HCT116 (cell line): ENCODE data around the gene CAPN13. TPM values are rescaled to one million over a fixed set of nuclear protein-coding genes. Genes with fewer than 3 reads are reported as not detected.

Experiments
- ATAC-seq: fragments of 200-7000 bp; cut with Tn5 transposase; 2 replicates; pipeline ENCODE4 v1.9.1; 2020; ENCODE audit warnings: mild to moderate bottlenecking, moderate library complexity
- BruUV-seq: library from RNA; stranded (reverse); fragments of 400-500 nt; replicated peaks from 2 replicates; lab custom pipeline; 2021; lab: Mats Ljungman, UMichigan
- CTCF ChIA-PET: fragments of 300-600 bp; sonication (Branson Sonifier 250); formaldehyde crosslinking; loops from one replicate; lab custom pipeline; 2021; ENCODE audit warnings: antibody characterized with exemption; lab: Charles Lee
- POLR2A ChIA-PET: fragments of 300-600, 350-600 bp; sonication (Branson Sonifier 250); formaldehyde crosslinking; loops from one replicate; lab custom pipeline; 2021; ENCODE audit warnings: antibody characterized with exemption; lab: Charles Lee
- RAD21 ChIA-PET, 2 experiments: fragments of 300-600 bp; sonication (Branson Sonifier 250); formaldehyde crosslinking; loops; one replicate each; lab custom pipeline; 2023; ENCODE audit warnings: low total read pairs in 2 of 2; ENCODE audit not compliant: uncharacterized antibody in 2 of 2, unreplicated experiment in 2 of 2, low non-redundant PET in 1 of 2; lab: Charles Lee
- DNase-seq: peaks from one replicate; pipeline ENCODE4 v3.0.0-alpha.2; 2010; ENCODE audit warnings: low read depth, low spot score
- H2AFZ ChIP-seq: fragments of 200-600 bp; shearing (Covaris generic), sonication (generic); 2 replicates; pipeline ENCODE4 v1.6.1; 2017; ENCODE audit warnings: low read depth, mixed run types, mixed read lengths, antibody characterized with exemption, low read length; ENCODE audit not compliant: poor library complexity, severe bottlenecking
- H3K27ac ChIP-seq: 2 replicates; pipeline ENCODE4 v1.5.1; 2012; ENCODE audit warnings: low read depth, low read length
- H3K27me3 ChIP-seq: fragments of 200-600 bp; sonication (generic); 2 replicates; pipeline ENCODE4 v1.6.1; 2016; ENCODE audit warnings: mixed run types, low read length, mixed read lengths; ENCODE audit not compliant: insufficient read depth
- H3K36me3 ChIP-seq, 2 experiments: fragments of 200-500 bp in 1 of 2; fragments of 200-600 bp in 1 of 2; sonication (Bioruptor generic) in 1 of 2; sonication (generic) in 1 of 2; 2 replicates each; pipeline versions ENCODE4 v1.5.1 to v1.6.1; 2014 to 2016; ENCODE audit warnings: low read length in 2 of 2, inconsistent platforms in 1 of 2, mixed read lengths in 1 of 2, mixed run types in 1 of 2; ENCODE audit not compliant: insufficient read depth in 2 of 2, control insufficient read depth in 1 of 2
- H3K4me1 ChIP-seq, 2 experiments: fragments of 200-600 bp in 1 of 2; sonication (generic) in 1 of 2; 2 replicates each; pipeline versions ENCODE4 v1.5.1 to v1.6.1; 2012 to 2017; ENCODE audit warnings: low read length in 2 of 2, inconsistent platforms in 1 of 2, mild to moderate bottlenecking in 1 of 2, mixed read lengths in 1 of 2, mixed run types in 1 of 2, moderate library complexity in 1 of 2; ENCODE audit not compliant: insufficient read depth in 2 of 2, control insufficient read depth in 1 of 2
- H3K4me2 ChIP-seq: fragments of 200-600 bp; sonication (generic); 2 replicates; pipeline ENCODE4 v1.6.1; 2017; ENCODE audit warnings: mixed run types, low read length, mixed read lengths
- H3K4me3 ChIP-seq, 2 experiments: fragments of 200-600 bp in 1 of 2; sonication (generic) in 1 of 2; replicated peaks in 1 of 2; 2 replicates each; pipeline ENCODE4 v1.5.1; 2011 to 2016; ENCODE audit warnings: low read length in 2 of 2, control low read depth in 1 of 2, low read depth in 1 of 2, mild to moderate bottlenecking in 1 of 2, mixed read lengths in 1 of 2, mixed run types in 1 of 2
- H3K79me2 ChIP-seq: fragments of 200-600 bp; sonication (generic); 2 replicates; pipeline ENCODE4 v1.6.1; 2017; ENCODE audit warnings: mild to moderate bottlenecking, mixed run types, low read length, moderate library complexity, mixed read lengths; ENCODE audit not compliant: insufficient read depth
- H3K9ac ChIP-seq: fragments of 200-600 bp; sonication (generic); 2 replicates; pipeline ENCODE4 v1.6.1; 2016; ENCODE audit warnings: low read length, mixed read lengths
- H3K9me2 ChIP-seq: fragments of 200-600 bp; sonication (generic), shearing (Covaris generic); 2 replicates; pipeline ENCODE4 v1.6.1; 2017; ENCODE audit warnings: mixed run types, mild to moderate bottlenecking, moderate library complexity; ENCODE audit not compliant: insufficient read depth
- H3K9me3 ChIP-seq, 2 experiments: fragments of 200-500 bp in 1 of 2; fragments of 200-600 bp in 1 of 2; sonication (Bioruptor generic) in 1 of 2; sonication (generic) in 1 of 2; 2 replicates each; pipeline ENCODE4 v1.6.1; 2014 to 2017; ENCODE audit warnings: low read length in 2 of 2, mixed read lengths in 2 of 2, inconsistent platforms in 1 of 2, low read depth in 1 of 2, mild to moderate bottlenecking in 1 of 2, mixed run types in 1 of 2, moderate library complexity in 1 of 2; ENCODE audit not compliant: control insufficient read depth in 1 of 2, insufficient read depth in 1 of 2
- H4K20me1 ChIP-seq: fragments of 200-600 bp; sonication (generic), shearing (Covaris generic); 2 replicates; pipeline ENCODE4 v1.6.1; 2017; ENCODE audit warnings: mixed run types, mild to moderate bottlenecking, moderate library complexity; ENCODE audit not compliant: insufficient read depth
- ELF1 ChIP-seq: IDR thresholded peaks from 2 replicates; pipeline ENCODE4 v1.6.1; 2012; ENCODE audit warnings: low read depth, borderline replicate concordance
- EZH2 ChIP-seq: fragments of 200-600 bp; sonication (generic); IDR thresholded peaks from 2 replicates; pipeline ENCODE4 v1.6.1; 2017; ENCODE audit warnings: antibody characterized with exemption, mixed run types
- EZH2phosphoT487 ChIP-seq: fragments of 200-600 bp; IDR thresholded peaks from 2 replicates; pipeline ENCODE4 v1.6.1; 2018; ENCODE audit warnings: antibody characterized with exemption, borderline replicate concordance
- JUND ChIP-seq: IDR thresholded peaks from 2 replicates; pipeline ENCODE4 v1.6.1; 2012
- REST ChIP-seq: IDR thresholded peaks from 2 replicates; pipeline ENCODE4 v1.6.1; 2012; ENCODE audit warnings: low read depth
- TCF7L2 ChIP-seq: IDR thresholded peaks from 2 replicates; pipeline ENCODE4 v1.7.0; 2011; ENCODE audit warnings: borderline replicate concordance, inconsistent platforms; ENCODE audit not compliant: insufficient read depth, insufficient read length; ENCODE audit errors: extremely low read depth
- intact Hi-C: fragments of 100-400 bp; cut with micrococcal nuclease; formaldehyde crosslinking; loops from 2 replicates; pipeline ENCODE4 v1.10.0; 2022
- total RNA-seq: library from RNA; stranded (reverse); gene quantifications from one replicate; pipeline ENCODE4 v1.2.1, GENCODE V29; 2021; ENCODE audit not compliant: unreplicated experiment

Gene CAPN13
- total RNA-seq, 1 experiment from 2014 or later, result 0.25 TPM

GRCh38 chr2:30775833-30776232 lies 31.4 kb downstream of the CAPN13 start:
- no peaks in the 10 kb centered on the region for H3K36me3 ChIP-seq
- ChIA-PET RAD21 (no interaction called here), CTCF (no interaction called here), POLR2A (no interaction called here)
- no peak overlapping the region for H3K4me3 ChIP-seq
- no peak overlapping the region for H3K9ac ChIP-seq
- no peak overlapping the region for H2AFZ ChIP-seq
- intact Hi-C loops, result no loop called here
- no peak for ATAC-seq
- H3K4me1 ChIP-seq, result no peaks in the 10 kb centered on the region
- H3K4me2 ChIP-seq, result no peak overlapping the region
- no peaks in the 10 kb centered on the region for H3K9me2 ChIP-seq
- H3K9me3 ChIP-seq, result no peaks in the 10 kb centered on the region
- no peak overlapping the region for H3K27ac ChIP-seq
- no TSS peak for BruUV-seq
- no peak for TF ChIP-seq EZH2
- no peak for TF ChIP-seq REST
- TF ChIP-seq ELF1, result no peak
- TF ChIP-seq TCF7L2, result no peak
- TF ChIP-seq EZH2phosphoT487, result no peak
- no peak for TF ChIP-seq JUND
- H3K27me3 ChIP-seq, result peaks cover 37% of the 10 kb centered on the region
- H3K79me2 ChIP-seq, result no peaks in the 10 kb centered on the region
- no peak for DNase-seq
- H4K20me1 ChIP-seq, result no peaks in the 10 kb centered on the region; the same call in 1 of the 2 replicates
